Mesothelial cell of epicardium (in vitro differentiated cells): ENCODE data around the gene PDE6B. TPM values are rescaled to one million over a fixed set of nuclear protein-coding genes. Genes with fewer than 3 reads are reported as not detected.
"Not testable (repeated sequence)": the region's sequence is repeated elsewhere in the genome, so short reads cannot be mapped to it uniquely, and the experiment has no call there.

Experiments
- DNase-seq, 2 experiments: peaks; one replicate each; pipeline ENCODE4 v3.0.0; 2021; ENCODE audit warnings: low spot score in 2 of 2; ENCODE audit not compliant: unreplicated experiment in 2 of 2
- H3K27ac Mint-ChIP-seq: 2 replicates; pipeline ENCODE4 v1.8.0; 2021; ENCODE audit warnings: mixed read lengths
- H3K27me3 Mint-ChIP-seq: 2 replicates; pipeline ENCODE4 v1.8.0; 2021; ENCODE audit warnings: low read depth, mixed read lengths
- H3K36me3 Mint-ChIP-seq: 2 replicates; pipeline ENCODE4 v1.8.0; 2021; ENCODE audit warnings: mixed read lengths
- H3K4me1 Mint-ChIP-seq: 2 replicates; pipeline ENCODE4 v1.8.0; 2021; ENCODE audit warnings: mixed read lengths
- H3K4me3 Mint-ChIP-seq: 2 replicates; pipeline ENCODE4 v1.8.0; 2021; ENCODE audit warnings: mild to moderate bottlenecking, moderate library complexity, mixed read lengths
- H3K9me3 Mint-ChIP-seq: 2 replicates; pipeline ENCODE4 v1.8.0; 2021; ENCODE audit warnings: mixed read lengths
- total RNA-seq: library from RNA; stranded (reverse); gene quantifications from 3 replicates; pipeline ENCODE4 v1.2.1, GENCODE V29; 2021
- TF ChIP-seq, protein P1 (sequence below): fragments of 200-600 bp; sonication (generic); IDR thresholded peaks from one replicate; pipeline ENCODE4 v1.5.0; 2021; ENCODE audit warnings: antibody characterized with exemption; ENCODE audit not compliant: unreplicated experiment

Gene PDE6B
- total RNA-seq, 1 donor from 2014 or later: 11.6 TPM

DNA sequence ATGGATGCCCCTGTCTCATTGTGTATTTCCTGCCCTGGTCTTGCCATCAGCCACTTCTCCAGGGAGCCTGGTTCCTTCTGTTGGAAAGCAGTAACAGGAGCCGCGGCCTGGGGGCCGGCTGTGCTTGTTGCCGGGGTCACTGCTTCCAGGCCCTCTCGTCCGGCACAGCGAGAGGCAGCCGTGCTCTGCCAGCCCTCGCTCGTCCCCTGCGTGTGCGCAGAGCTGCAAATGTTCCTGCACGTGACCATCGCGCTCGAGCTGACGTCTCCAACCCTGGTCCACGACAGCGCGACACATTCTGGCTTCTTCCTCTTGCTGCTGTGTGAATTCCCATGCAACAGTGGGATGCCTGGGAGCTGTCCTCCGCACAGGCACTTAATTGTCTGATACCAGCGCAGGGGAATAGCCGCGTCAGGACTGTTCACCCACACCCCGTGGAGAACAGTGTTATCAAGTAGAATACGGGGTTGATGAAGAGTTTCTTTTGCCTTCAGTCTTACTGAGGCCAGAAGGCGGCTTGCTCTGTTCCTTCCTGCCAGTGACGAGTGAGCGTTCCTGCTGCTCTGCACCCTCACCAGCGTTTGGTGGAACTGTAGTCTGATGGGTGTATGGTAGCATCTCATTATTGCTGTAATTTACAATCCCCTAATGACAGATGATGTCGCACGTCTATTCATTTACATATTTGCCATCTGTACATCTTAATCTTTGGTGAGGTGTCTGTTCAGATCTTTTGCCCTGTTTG is 12.3 kb downstream of the PDE6B start:
- Mint-ChIP-seq H3K27me3 (peaks cover 16% of the 10 kb centered on the region), H3K4me1 (no peaks in the 10 kb centered on the region)

DNA sequence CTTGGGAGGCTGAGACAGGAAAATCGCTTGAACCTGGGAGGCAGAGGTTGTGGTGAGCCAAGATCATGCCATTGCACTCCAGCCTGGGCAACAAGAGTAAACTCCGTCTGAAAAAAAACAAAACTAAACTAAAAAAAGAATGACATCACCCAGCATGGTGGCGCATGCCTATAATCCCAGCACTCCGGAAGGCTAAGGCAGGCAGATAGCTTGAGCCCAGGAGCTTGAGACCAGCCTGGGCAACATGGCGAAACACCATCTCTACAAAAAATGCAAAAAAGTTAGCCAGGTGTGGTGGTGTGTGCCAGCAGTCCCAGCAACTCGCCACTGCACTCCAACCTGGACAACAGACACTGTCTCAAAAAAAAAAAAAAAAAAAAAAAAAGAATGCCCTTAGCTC is 17.0 kb downstream of the PDE6B start:
- not testable (repeated sequence) for H3K4me3 Mint-ChIP-seq, H3K9me3 Mint-ChIP-seq

More for the DNA sequence above, 12.3 kb downstream of the PDE6B start:
- no peak overlapping the region for H3K27ac Mint-ChIP-seq
- H3K4me3 Mint-ChIP-seq: no peak overlapping the region
- H3K36me3 Mint-ChIP-seq: no peaks in the 10 kb centered on the region
- no peak for DNase-seq
- TF ChIP-seq, protein P1, sequence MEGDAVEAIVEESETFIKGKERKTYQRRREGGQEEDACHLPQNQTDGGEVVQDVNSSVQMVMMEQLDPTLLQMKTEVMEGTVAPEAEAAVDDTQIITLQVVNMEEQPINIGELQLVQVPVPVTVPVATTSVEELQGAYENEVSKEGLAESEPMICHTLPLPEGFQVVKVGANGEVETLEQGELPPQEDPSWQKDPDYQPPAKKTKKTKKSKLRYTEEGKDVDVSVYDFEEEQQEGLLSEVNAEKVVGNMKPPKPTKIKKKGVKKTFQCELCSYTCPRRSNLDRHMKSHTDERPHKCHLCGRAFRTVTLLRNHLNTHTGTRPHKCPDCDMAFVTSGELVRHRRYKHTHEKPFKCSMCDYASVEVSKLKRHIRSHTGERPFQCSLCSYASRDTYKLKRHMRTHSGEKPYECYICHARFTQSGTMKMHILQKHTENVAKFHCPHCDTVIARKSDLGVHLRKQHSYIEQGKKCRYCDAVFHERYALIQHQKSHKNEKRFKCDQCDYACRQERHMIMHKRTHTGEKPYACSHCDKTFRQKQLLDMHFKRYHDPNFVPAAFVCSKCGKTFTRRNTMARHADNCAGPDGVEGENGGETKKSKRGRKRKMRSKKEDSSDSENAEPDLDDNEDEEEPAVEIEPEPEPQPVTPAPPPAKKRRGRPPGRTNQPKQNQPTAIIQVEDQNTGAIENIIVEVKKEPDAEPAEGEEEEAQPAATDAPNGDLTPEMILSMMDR: no peak
- peaks cover 6% of the 10 kb centered on the region for H3K9me3 Mint-ChIP-seq

DNA sequence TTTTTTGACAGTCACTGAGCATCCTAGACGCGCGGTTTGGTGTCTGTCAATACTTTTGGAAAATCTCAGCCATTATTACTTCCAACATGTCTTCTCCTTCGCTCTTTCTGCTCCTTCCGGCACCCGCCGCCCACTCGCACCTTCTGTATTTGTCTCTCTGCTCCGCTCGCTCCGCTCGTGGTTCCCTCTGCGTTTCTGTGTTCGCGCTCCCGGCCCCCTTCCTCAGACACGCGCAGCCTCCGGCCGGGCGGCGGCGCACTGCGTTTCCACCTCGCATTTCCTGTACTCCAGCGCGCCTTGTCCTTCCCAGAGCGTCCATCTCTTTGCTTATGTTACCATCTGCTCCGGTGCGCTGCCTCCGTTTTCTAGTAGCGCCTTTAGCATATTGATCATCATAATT is 21.1 kb downstream of the PDE6B start:
- TF ChIP-seq, protein P1: no peak
- Mint-ChIP-seq H3K4me3 (no peak overlapping the region), H3K4me1 (peaks cover 5% of the 10 kb centered on the region), H3K27me3 (peaks cover 11% of the 10 kb centered on the region), H3K27ac (no peak overlapping the region), H3K36me3 (no peaks in the 10 kb centered on the region), H3K9me3 (peaks cover 5% of the 10 kb centered on the region)
- no peak for DNase-seq

More for the DNA sequence above, 17.0 kb downstream of the PDE6B start:
- H3K27ac Mint-ChIP-seq, DNase-seq, H3K36me3 Mint-ChIP-seq, H3K4me1 Mint-ChIP-seq: not testable (repeated sequence)
- H3K27me3 Mint-ChIP-seq: peaks cover 21% of the 10 kb centered on the region

DNA sequence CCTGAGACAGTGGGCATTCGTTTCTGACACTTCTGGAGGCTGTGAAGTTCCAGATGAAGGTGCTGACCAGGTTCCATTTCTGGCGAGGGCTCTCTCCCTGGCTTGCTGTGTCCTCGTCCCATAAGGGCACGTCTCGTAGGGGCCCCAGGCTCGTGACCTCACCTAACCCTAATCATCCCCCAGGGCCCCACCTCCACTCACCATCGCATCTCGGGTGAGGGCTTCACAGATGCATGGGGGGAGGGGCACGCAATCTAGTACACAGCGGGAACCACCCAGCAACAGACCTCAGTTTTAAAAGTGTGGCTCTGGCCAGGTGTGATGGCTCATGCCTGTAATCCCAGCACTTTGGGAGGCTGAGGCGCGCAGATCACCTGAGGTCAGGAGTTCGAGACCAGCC is 22.1 kb downstream of the PDE6B start:
- DNase-seq: no peak
- Mint-ChIP-seq H3K4me1 (peaks cover 5% of the 10 kb centered on the region), H3K27ac (no peak overlapping the region), H3K27me3 (peaks cover 13% of the 10 kb centered on the region), H3K9me3 (peaks cover 5% of the 10 kb centered on the region), H3K4me3 (no peak overlapping the region), H3K36me3 (no peaks in the 10 kb centered on the region)
- TF ChIP-seq, protein P1: no peak

DNA sequence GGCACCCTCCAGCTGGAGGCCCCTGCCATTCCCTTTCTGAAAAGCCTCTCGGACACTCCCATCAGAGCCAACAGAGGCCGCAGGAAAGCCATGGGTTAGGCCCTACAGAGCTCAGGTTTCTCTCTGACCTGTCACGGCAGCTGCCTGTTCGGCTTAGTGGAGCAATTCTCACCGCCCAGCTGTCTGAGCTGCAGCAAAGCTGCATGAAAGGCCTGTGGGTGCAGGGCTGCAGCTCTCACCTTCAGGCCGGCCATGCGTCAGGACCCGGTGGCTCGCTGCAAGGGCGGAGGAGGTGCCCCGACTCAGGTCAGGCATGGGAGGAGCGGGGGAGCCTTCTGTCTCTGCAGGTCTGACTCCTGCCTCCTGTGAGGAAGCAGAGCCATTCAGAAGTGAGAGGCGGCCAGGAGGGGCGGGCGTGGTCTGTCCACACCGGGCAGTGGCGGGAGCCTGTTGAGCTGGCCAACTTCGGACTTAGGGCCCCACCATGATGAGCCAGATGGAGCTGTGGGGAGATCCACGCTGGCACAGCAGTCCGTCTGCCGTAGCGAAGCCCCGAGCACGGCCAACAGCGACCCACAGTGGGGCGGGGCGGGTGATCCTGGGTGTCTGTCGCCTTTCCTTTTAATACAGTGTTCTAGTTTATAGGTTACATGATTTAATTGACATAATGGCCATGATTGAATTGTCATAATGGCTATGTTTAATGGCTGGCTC is 23.4 kb downstream of the PDE6B start:
- DNase-seq: no peak
- Mint-ChIP-seq H3K36me3 (no peaks in the 10 kb centered on the region), H3K4me1 (peaks cover 5% of the 10 kb centered on the region), H3K27me3 (peaks cover 10% of the 10 kb centered on the region), H3K9me3 (no peaks in the 10 kb centered on the region), H3K4me3 (no peak overlapping the region), H3K27ac (no peak overlapping the region)
- TF ChIP-seq, protein P1: no peak

DNA sequence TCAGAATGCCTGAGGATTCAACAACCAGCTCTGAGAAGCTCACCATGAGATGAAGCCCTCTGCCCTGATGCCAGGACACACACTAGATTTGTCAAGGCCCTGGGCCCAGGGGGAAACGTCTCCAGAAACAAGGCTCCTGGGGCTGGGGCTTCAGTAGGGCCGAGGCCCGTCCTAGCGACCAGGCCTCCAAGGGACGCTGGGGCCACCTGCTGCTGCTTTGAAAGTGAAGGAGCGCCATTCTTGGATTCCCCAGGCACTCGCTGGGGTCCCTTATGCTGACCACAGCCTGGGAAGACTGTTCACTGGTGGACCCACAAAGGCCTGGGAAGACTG is 23.9 kb downstream of the PDE6B start:
- H3K27ac Mint-ChIP-seq: no peak overlapping the region
- H3K36me3 Mint-ChIP-seq: no peaks in the 10 kb centered on the region
- no peak for DNase-seq
- H3K9me3 Mint-ChIP-seq: no peaks in the 10 kb centered on the region
- H3K27me3 Mint-ChIP-seq: peaks cover 10% of the 10 kb centered on the region
- H3K4me3 Mint-ChIP-seq: no peak overlapping the region
- peaks cover 5% of the 10 kb centered on the region for H3K4me1 Mint-ChIP-seq
- TF ChIP-seq, protein P1: no peak
